Measurements from ENCODE around the gene NEMF.
A peak's percentile ranks its signal among the peaks of the same experiment; 100 is the strongest.
"Not testable (repeated sequence)": the region's sequence is repeated elsewhere in the genome, so short reads cannot be mapped to it uniquely, and the experiment has no call there.

Gene NEMF

DNA sequence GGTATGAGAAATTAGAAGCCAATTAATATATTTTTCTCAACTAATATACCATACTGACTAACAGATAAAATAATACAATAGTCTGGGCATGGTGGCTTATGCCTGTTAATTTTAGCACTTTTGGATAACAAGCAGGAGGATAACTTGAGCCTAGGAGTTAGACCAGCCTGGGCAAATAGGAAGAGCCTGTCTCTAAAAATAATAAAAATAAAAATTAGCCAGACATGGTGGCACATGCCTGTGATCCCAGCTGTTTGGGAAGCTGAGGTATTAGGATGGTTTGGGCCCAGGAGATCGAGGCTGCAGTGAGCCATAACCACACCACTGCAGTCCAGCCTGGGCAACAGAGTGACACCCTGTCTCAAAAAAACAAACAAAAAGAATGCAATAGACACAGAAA is 60.0 kb downstream of the NEMF start:
- Histone ChIP-seq H3K27me3 (ENCODE audit: control insufficient read depth, insufficient read depth, low read length) (no peaks in the 10 kb centered on the region), H3K9ac (ENCODE audit: low read length) (no peak overlapping the region), H3K9me3 (ENCODE audit: control insufficient read depth, insufficient read depth, low read depth, low read length) (no peaks in the 10 kb centered on the region), H3K4me1 (ENCODE audit: control insufficient read depth, insufficient read depth, low read length) (no peaks in the 10 kb centered on the region), H3K36me3 (ENCODE audit: control insufficient read depth, insufficient read depth, low read length) (peaks cover 95% of the 10 kb centered on the region), H3K4me3 (ENCODE audit: low read depth, low read length) (no peak overlapping the region), H3K27ac (ENCODE audit: low read depth, low read length) (no peak overlapping the region)

GRCh38 chr14:49786315-49786714 is 66.3 kb downstream of the NEMF start:
- no peak overlapping the region for H3K9ac ChIP-seq (ENCODE audit: low read length)
- no peaks in the 10 kb centered on the region for H3K9me3 ChIP-seq (ENCODE audit: control insufficient read depth, insufficient read depth, low read depth, low read length)
- no peaks in the 10 kb centered on the region for H3K27me3 ChIP-seq (ENCODE audit: control insufficient read depth, insufficient read depth, low read length)
- peaks cover 98% of the 10 kb centered on the region for H3K36me3 ChIP-seq (ENCODE audit: control insufficient read depth, insufficient read depth, low read length)
- H3K4me3 ChIP-seq (ENCODE audit: low read depth, low read length) = no peak overlapping the region
- H3K4me1 ChIP-seq (ENCODE audit: control insufficient read depth, insufficient read depth, low read length) = no peaks in the 10 kb centered on the region
- H3K27ac ChIP-seq (ENCODE audit: low read depth, low read length) = no peak overlapping the region

- Histone ChIP-seq H3K36me3 (ENCODE audit: control insufficient read depth, insufficient read depth, low read length) (peaks cover 99% of the 10 kb centered on the region), H3K27me3 (ENCODE audit: control insufficient read depth, insufficient read depth, low read length) (no peaks in the 10 kb centered on the region), H3K9me3 (ENCODE audit: control insufficient read depth, insufficient read depth, low read depth, low read length) (no peaks in the 10 kb centered on the region), H3K27ac (ENCODE audit: low read depth, low read length) (no peak overlapping the region), H3K4me1 (ENCODE audit: control insufficient read depth, insufficient read depth, low read length) (no peaks in the 10 kb centered on the region), H3K4me3 (ENCODE audit: low read depth, low read length) (no peak overlapping the region), H3K9ac (ENCODE audit: low read length) (no peak overlapping the region)
These were observed 69.1 kb downstream of the NEMF start for GRCh38 chr14:49783394-49784014.

GRCh38 chr14:49781040-49781439 is 71.5 kb downstream of the NEMF start:
- not testable (repeated sequence) for H3K27me3 ChIP-seq (ENCODE audit: control insufficient read depth, insufficient read depth, low read length); H3K27ac ChIP-seq (ENCODE audit: low read depth, low read length); H3K4me3 ChIP-seq (ENCODE audit: low read depth, low read length); H3K9me3 ChIP-seq (ENCODE audit: control insufficient read depth, insufficient read depth, low read depth, low read length); H3K4me1 ChIP-seq (ENCODE audit: control insufficient read depth, insufficient read depth, low read length); H3K9ac ChIP-seq (ENCODE audit: low read length)
- peaks cover 93% of the 10 kb centered on the region for H3K36me3 ChIP-seq (ENCODE audit: control insufficient read depth, insufficient read depth, low read length)

DNA sequence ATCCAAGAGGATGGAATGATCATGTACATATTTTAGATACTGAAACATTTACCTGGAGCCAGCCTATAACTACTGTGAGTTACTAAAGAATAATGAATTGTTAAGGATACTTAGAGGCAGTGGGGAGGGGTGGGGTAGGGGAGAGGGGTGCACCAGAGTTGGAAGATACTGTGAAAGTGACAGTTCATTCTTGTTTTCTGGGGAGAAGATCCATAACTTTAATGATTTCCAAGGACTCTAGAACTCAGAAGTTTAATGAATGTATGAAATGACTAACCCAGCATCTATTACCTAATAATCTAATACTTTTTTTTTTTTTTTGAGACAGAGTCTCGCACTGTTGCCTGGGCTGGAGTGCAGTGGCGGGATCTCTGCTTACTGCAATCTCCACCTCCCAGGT is 74.2 kb downstream of the NEMF start:
- Histone ChIP-seq H3K36me3 (ENCODE audit: control insufficient read depth, insufficient read depth, low read length) (peaks cover 87% of the 10 kb centered on the region), H3K27ac (ENCODE audit: low read depth, low read length) (no peak overlapping the region), H3K4me1 (ENCODE audit: control insufficient read depth, insufficient read depth, low read length) (no peaks in the 10 kb centered on the region), H3K9ac (ENCODE audit: low read length) (no peak overlapping the region), H3K27me3 (ENCODE audit: control insufficient read depth, insufficient read depth, low read length) (no peaks in the 10 kb centered on the region), H3K9me3 (ENCODE audit: control insufficient read depth, insufficient read depth, low read depth, low read length) (no peaks in the 10 kb centered on the region), H3K4me3 (ENCODE audit: low read depth, low read length) (no peak overlapping the region)

- H3K9ac ChIP-seq (ENCODE audit: low read length) = no peak overlapping the region
- no peaks in the 10 kb centered on the region for H3K27me3 ChIP-seq (ENCODE audit: control insufficient read depth, insufficient read depth, low read length)
- peaks cover 44% of the 10 kb centered on the region for H3K36me3 ChIP-seq (ENCODE audit: control insufficient read depth, insufficient read depth, low read length)
- peaks cover 13% of the 10 kb centered on the region; the same call in 1 of the 2 replicates for H3K4me1 ChIP-seq (ENCODE audit: control insufficient read depth, insufficient read depth, low read length)
- H3K9me3 ChIP-seq (ENCODE audit: control insufficient read depth, insufficient read depth, low read depth, low read length) = no peaks in the 10 kb centered on the region
- no peak overlapping the region for H3K27ac ChIP-seq (ENCODE audit: low read depth, low read length)
- no peak overlapping the region for H3K4me3 ChIP-seq (ENCODE audit: low read depth, low read length)
These were observed 78.5 kb downstream of the NEMF start for GRCh38 chr14:49774106-49774505.

GRCh38 chr14:49771691-49772090 is 80.9 kb downstream of the NEMF start:
- not testable (repeated sequence) for H3K9me3 ChIP-seq (ENCODE audit: control insufficient read depth, insufficient read depth, low read depth, low read length); H3K4me3 ChIP-seq (ENCODE audit: low read depth, low read length); H3K27me3 ChIP-seq (ENCODE audit: control insufficient read depth, insufficient read depth, low read length); H3K27ac ChIP-seq (ENCODE audit: low read depth, low read length); H3K9ac ChIP-seq (ENCODE audit: low read length)
- peaks cover 17% of the 10 kb centered on the region; the same call in 1 of the 2 replicates for H3K4me1 ChIP-seq (ENCODE audit: control insufficient read depth, insufficient read depth, low read length)
- peaks cover 24% of the 10 kb centered on the region for H3K36me3 ChIP-seq (ENCODE audit: control insufficient read depth, insufficient read depth, low read length)

GRCh38 chr14:49770212-49770817 is 82.3 kb downstream of the NEMF start:
- peaks cover 15% of the 10 kb centered on the region for H3K36me3 ChIP-seq (ENCODE audit: control insufficient read depth, insufficient read depth, low read length)
- H3K27me3 ChIP-seq (ENCODE audit: control insufficient read depth, insufficient read depth, low read length) = no peaks in the 10 kb centered on the region
- peaks cover 17% of the 10 kb centered on the region; the same call in 1 of the 2 replicates for H3K4me1 ChIP-seq (ENCODE audit: control insufficient read depth, insufficient read depth, low read length)
- no peak overlapping the region for H3K27ac ChIP-seq (ENCODE audit: low read depth, low read length)
- no peaks in the 10 kb centered on the region for H3K9me3 ChIP-seq (ENCODE audit: control insufficient read depth, insufficient read depth, low read depth, low read length)
- peak overlapping the region; percentile 97 for H3K4me3 ChIP-seq (ENCODE audit: low read depth, low read length)
- peak overlapping the region; percentile 48 for H3K9ac ChIP-seq (ENCODE audit: low read length)

DNA sequence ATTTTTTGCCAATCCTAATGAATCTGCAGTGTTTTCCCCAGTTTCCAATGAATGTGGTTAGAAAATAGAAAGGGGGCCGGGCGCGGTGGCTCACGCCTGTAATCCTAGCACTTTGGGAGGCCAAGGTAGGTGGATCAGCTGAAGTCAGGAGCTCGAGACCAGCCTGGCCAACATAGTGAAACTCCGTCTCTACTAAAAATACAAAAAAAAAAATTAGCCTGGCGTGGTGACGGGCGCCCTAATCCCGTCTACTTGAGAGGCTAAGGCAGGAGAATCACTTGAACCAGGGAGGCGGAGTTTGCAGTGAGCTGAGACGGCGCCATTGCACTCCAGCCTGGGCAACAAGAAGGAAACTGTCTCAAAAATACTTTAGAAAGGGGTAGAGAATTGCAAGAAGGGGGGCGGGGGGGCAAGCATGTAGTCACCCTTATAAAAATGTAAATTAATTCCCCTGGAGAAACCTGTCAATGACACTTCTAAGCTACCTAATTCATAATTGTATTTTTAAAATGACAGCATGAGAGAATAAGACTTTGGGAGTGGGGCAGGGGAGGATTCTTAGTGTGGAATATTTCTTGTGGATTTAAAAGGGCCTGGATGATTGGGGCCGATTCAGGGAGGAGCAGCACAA is 82.9 kb downstream of the NEMF start:
- no peaks in the 10 kb centered on the region for H3K9me3 ChIP-seq (ENCODE audit: control insufficient read depth, insufficient read depth, low read depth, low read length)
- H3K36me3 ChIP-seq (ENCODE audit: control insufficient read depth, insufficient read depth, low read length) = peaks cover 9% of the 10 kb centered on the region
- H3K4me1 ChIP-seq (ENCODE audit: control insufficient read depth, insufficient read depth, low read length) = peaks cover 17% of the 10 kb centered on the region; the same call in 1 of the 2 replicates
- H3K9ac ChIP-seq (ENCODE audit: low read length) = peak overlapping the region; percentile 48
- no peaks in the 10 kb centered on the region for H3K27me3 ChIP-seq (ENCODE audit: control insufficient read depth, insufficient read depth, low read length)
- H3K27ac ChIP-seq (ENCODE audit: low read depth, low read length) = no peak overlapping the region
- peak overlapping the region; percentile 97 for H3K4me3 ChIP-seq (ENCODE audit: low read depth, low read length)

DNA sequence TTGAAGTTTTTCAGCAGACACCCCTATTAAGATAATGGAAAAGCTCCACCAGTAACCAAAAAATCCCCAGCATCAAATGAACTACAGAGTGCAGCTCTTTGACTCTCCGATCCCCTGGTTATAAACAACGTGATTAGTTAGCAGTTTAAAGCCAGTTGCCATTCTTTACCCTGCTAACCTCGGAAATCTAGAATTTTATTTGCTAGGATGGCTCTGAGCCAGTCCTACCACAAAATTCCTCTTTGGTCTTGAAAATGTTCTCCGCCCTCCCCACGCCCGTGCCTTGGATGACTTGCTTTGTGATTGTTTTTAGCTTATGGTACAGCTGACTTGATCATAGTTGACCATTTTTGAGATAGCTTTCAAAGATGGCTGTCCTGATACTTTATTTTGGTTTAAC is 83.4 kb downstream of the NEMF start:
- H3K36me3 ChIP-seq (ENCODE audit: control insufficient read depth, insufficient read depth, low read length) = peaks cover 4% of the 10 kb centered on the region

More for the DNA sequence above, 83.4 kb downstream of the NEMF start:
- Histone ChIP-seq H3K4me1 (ENCODE audit: control insufficient read depth, insufficient read depth, low read length) (peaks cover 17% of the 10 kb centered on the region; the same call in 1 of the 2 replicates), H3K4me3 (ENCODE audit: low read depth, low read length) (peak overlapping the region; percentile 97), H3K27me3 (ENCODE audit: control insufficient read depth, insufficient read depth, low read length) (no peaks in the 10 kb centered on the region), H3K9me3 (ENCODE audit: control insufficient read depth, insufficient read depth, low read depth, low read length) (no peaks in the 10 kb centered on the region), H3K27ac (ENCODE audit: low read depth, low read length) (no peak overlapping the region), H3K9ac (ENCODE audit: low read length) (peak overlapping the region; percentile 98)
